SK-N-SH (cell line): Measurements from ENCODE around the gene ALG9. TPM values are rescaled to one million over a fixed set of nuclear protein-coding genes. Genes with fewer than 3 reads are reported as not detected.
A peak's percentile ranks its signal among the peaks of the same experiment; 100 is the strongest.

Experiments used
- CTCF ChIA-PET: fragments of 300-600, 350-600 bp; formaldehyde crosslinking; extraction: SDS; loops from one replicate; lab custom pipeline; 2021; lab: Yijun Ruan, JAX
- POLR2A ChIA-PET: fragments of 350-600 bp; sonication (Branson Sonifier 250); formaldehyde crosslinking; extraction: SDS; loops from one replicate; lab custom pipeline; 2020; ENCODE audit warnings: antibody characterized with exemption, inconsistent platforms; lab: Yijun Ruan, JAX
- DNase-seq: peaks from one replicate; pipeline ENCODE4 v3.0.0; 2012
- H2AFZ ChIP-seq: fragments of 200-600 bp; sonication (generic); 2 replicates; pipeline ENCODE4 v1.8.1; 2016; ENCODE audit warnings: antibody characterized with exemption, mild to moderate bottlenecking, low read depth
- H3F3A ChIP-seq: fragments of 200-600 bp; sonication (generic); replicated peaks from 2 replicates; pipeline ENCODE3; 2016; ENCODE audit warnings: antibody characterized with exemption, mild to moderate bottlenecking; ENCODE audit not compliant: insufficient read depth
- H3K27ac ChIP-seq, 2 experiments: fragments of 200-500 bp in 1 of 2; fragments of 200-600 bp in 1 of 2; sonication (Bioruptor generic) in 1 of 2; sonication (generic), shearing (Covaris generic) in 1 of 2; 2 replicates each; pipeline versions ENCODE4 v1.5.1 to v1.6.1; 2014 to 2016; ENCODE audit warnings: low read depth in 2 of 2, inconsistent platforms in 1 of 2, low read length in 1 of 2, mild to moderate bottlenecking in 1 of 2, mixed read lengths in 1 of 2
- H3K27me3 ChIP-seq: fragments of 200-600 bp; sonication (generic), shearing (Covaris generic); 2 replicates; pipeline ENCODE4 v1.6.1; 2016; ENCODE audit warnings: mixed run types; ENCODE audit not compliant: insufficient read depth
- H3K36me3 ChIP-seq, 2 experiments: fragments of 200-500 bp in 1 of 2; fragments of 200-600 bp in 1 of 2; sonication (Bioruptor generic) in 1 of 2; sonication (generic) in 1 of 2; replicated peaks in 1 of 2; 2 replicates each; pipeline versions ENCODE3 to v1.5.1; 2014 to 2016; ENCODE audit warnings: low read length in 1 of 2, mild to moderate bottlenecking in 1 of 2; ENCODE audit not compliant: insufficient read depth in 2 of 2, control insufficient read depth in 1 of 2
- H3K4me1 ChIP-seq, 2 experiments: fragments of 200-500 bp in 1 of 2; fragments of 200-600 bp in 1 of 2; sonication (Bioruptor generic) in 1 of 2; sonication (generic), shearing (Covaris generic) in 1 of 2; 2 replicates each; pipeline versions ENCODE4 v1.5.1 to v1.6.1; 2014 to 2016; ENCODE audit warnings: low read depth in 1 of 2, low read length in 1 of 2, mixed run types in 1 of 2; ENCODE audit not compliant: insufficient read depth in 2 of 2, control insufficient read depth in 1 of 2
- H3K4me2 ChIP-seq: fragments of 200-600 bp; sonication (generic), shearing (Covaris generic); 2 replicates; pipeline ENCODE4 v1.6.1; 2017; ENCODE audit warnings: mixed run types
- H3K4me3 ChIP-seq, 2 experiments: fragments of 200-500 bp in 1 of 2; fragments of 200-600 bp in 1 of 2; sonication (Bioruptor generic) in 1 of 2; sonication (generic), shearing (Covaris generic) in 1 of 2; 2 replicates each; pipeline versions ENCODE4 v1.5.1 to v1.8.1; 2014 to 2016; ENCODE audit warnings: low read depth in 2 of 2, inconsistent platforms in 1 of 2, low read length in 1 of 2, mild to moderate bottlenecking in 1 of 2, mixed read lengths in 1 of 2, moderate library complexity in 1 of 2
- H3K79me2 ChIP-seq: fragments of 200-600 bp; sonication (generic); 2 replicates; pipeline ENCODE4 v1.8.1; 2017; ENCODE audit warnings: mild to moderate bottlenecking; ENCODE audit not compliant: insufficient read depth
- H3K9ac ChIP-seq: fragments of 200-600 bp; sonication (generic); 2 replicates; pipeline ENCODE4 v1.6.1; 2017; ENCODE audit warnings: mixed run types
- H3K9me2 ChIP-seq: fragments of 200-600 bp; sonication (generic); 2 replicates; pipeline ENCODE4 v1.6.1; 2017; ENCODE audit warnings: mixed run types
- H3K9me3 ChIP-seq: fragments of 200-600 bp; sonication (generic); 2 replicates; pipeline ENCODE4 v1.6.1; 2017; ENCODE audit warnings: mixed run types, mild to moderate bottlenecking, moderate library complexity
- H4K20me1 ChIP-seq: fragments of 200-600 bp; sonication (generic); 2 replicates; pipeline ENCODE4 v1.6.1; 2017; ENCODE audit warnings: mild to moderate bottlenecking, mixed run types; ENCODE audit not compliant: insufficient read depth
- GABPA ChIP-seq: IDR thresholded peaks from 2 replicates; pipeline ENCODE4 v1.4.0; 2012; ENCODE audit warnings: low read depth, mild to moderate bottlenecking
- MAX ChIP-seq: IDR thresholded peaks from 2 replicates; pipeline ENCODE4 v1.4.0; 2012; ENCODE audit warnings: low read depth
- NFIC ChIP-seq: IDR thresholded peaks from 2 replicates; pipeline ENCODE4 v1.4.0; 2012; ENCODE audit warnings: borderline replicate concordance
- RAD21 ChIP-seq: IDR thresholded peaks from 2 replicates; pipeline ENCODE4 v1.6.1; 2012; ENCODE audit warnings: mild to moderate bottlenecking, low read length
- RCOR1 ChIP-seq: fragments of 150-350 bp; IDR thresholded peaks from 2 replicates; pipeline ENCODE4 v1.6.1; 2017; ENCODE audit warnings: antibody characterized with exemption, low read length
- SMC3 ChIP-seq: IDR thresholded peaks from 2 replicates; pipeline ENCODE4 v1.6.1; 2012; ENCODE audit warnings: low read depth, low read length, improper control_type of control experiment
- TEAD4 ChIP-seq: IDR thresholded peaks from 2 replicates; pipeline ENCODE4 v1.4.0; 2012; ENCODE audit warnings: mild to moderate bottlenecking, borderline replicate concordance; ENCODE audit not compliant: insufficient read depth
- ZBTB33 ChIP-seq: IDR thresholded peaks from 2 replicates; pipeline ENCODE4 v1.4.0; 2012; ENCODE audit warnings: low read depth, borderline replicate concordance
- WGBS: methylation state at CpG from one replicate; pipeline ENCODE4 v1.1.6; 2017; ENCODE audit warnings: low lambda C conversion rate; 5-methylcytosine and 5-hydroxymethylcytosine counted together
- polyA plus RNA-seq, 3 experiments: library from polyadenylated mRNA; depleted of rRNA; stranded (reverse); fragments of >200 nt; gene quantifications; 2 replicates each; pipeline ENCODE4 v1.2.3, GENCODE V29; 2012
- TF ChIP-seq, protein P1 (sequence below): fragments of 150-350 bp; IDR thresholded peaks from 2 replicates; pipeline ENCODE4 v1.6.1; 2016; ENCODE audit warnings: mild to moderate bottlenecking, low read depth, low read length
- TF ChIP-seq, protein P2 (sequence below): fragments of 200-600 bp; sonication (generic); IDR thresholded peaks from 2 replicates; pipeline ENCODE4 v1.6.1; 2017; ENCODE audit warnings: antibody characterized with exemption, mild to moderate bottlenecking, moderate library complexity

Gene ALG9
- polyA plus RNA-seq, 1 of the 3 experiments (the other 2 are of a cell fraction), result 17.9 TPM

DNA sequence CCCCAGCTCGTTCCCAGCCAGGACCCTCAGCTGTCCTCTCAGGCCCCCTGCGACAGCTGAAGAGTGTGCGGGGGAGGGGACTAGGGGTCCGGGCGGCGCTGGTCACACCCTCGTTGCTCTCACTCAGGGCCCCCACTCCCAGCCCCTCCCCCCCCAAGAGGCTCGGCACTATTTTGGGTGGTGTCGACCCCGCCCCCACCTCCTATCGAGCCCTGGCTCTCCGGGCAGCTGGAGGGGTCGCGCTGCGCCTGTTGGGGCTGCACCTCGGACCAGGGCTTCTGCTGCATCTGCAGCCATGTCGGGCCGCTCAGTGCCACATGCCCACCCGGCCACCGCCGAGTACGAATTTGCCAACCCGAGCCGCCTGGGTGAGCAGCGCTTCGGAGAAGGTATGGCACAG, 41.2 kb upstream of the ALG9 start, which contains the start of gene HSPB2:
Gene HSPB2 (plus strand): TSS at position 200 of the 400 bp plus-strand sequence. CDS start 96 bp downstream, at position 296.
- no peaks in the 10 kb centered on the region for H3F3A ChIP-seq
- H3K27ac ChIP-seq, result peak within 1 kb of the TSS in 1 of 2 experiments; percentile 33; a peak in 1 of 4 replicates
- DNase-seq, result no peak
- no peak within 1 kb of the TSS for H3K4me3 ChIP-seq
- peaks cover 6 to 7% of the 10 kb centered on the region in 2 experiments; a peak in 2 of 4 replicates for H3K4me1 ChIP-seq
- H4K20me1 ChIP-seq, result no peaks in the 10 kb centered on the region
- H3K9me2 ChIP-seq, result no peaks in the 10 kb centered on the region
- H3K9me3 ChIP-seq, result no peaks in the 10 kb centered on the region
- TF ChIP-seq GABPA, result no peak
- no peak for TF ChIP-seq MAX
- TF ChIP-seq RAD21, result no peak
- no peak for TF ChIP-seq NFIC
- no peak for TF ChIP-seq RCOR1
- TF ChIP-seq, protein P1, sequence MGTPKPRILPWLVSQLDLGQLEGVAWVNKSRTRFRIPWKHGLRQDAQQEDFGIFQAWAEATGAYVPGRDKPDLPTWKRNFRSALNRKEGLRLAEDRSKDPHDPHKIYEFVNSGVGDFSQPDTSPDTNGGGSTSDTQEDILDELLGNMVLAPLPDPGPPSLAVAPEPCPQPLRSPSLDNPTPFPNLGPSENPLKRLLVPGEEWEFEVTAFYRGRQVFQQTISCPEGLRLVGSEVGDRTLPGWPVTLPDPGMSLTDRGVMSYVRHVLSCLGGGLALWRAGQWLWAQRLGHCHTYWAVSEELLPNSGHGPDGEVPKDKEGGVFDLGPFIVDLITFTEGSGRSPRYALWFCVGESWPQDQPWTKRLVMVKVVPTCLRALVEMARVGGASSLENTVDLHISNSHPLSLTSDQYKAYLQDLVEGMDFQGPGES, result no peak
- no peak for TF ChIP-seq TEAD4
- TF ChIP-seq, protein P2, sequence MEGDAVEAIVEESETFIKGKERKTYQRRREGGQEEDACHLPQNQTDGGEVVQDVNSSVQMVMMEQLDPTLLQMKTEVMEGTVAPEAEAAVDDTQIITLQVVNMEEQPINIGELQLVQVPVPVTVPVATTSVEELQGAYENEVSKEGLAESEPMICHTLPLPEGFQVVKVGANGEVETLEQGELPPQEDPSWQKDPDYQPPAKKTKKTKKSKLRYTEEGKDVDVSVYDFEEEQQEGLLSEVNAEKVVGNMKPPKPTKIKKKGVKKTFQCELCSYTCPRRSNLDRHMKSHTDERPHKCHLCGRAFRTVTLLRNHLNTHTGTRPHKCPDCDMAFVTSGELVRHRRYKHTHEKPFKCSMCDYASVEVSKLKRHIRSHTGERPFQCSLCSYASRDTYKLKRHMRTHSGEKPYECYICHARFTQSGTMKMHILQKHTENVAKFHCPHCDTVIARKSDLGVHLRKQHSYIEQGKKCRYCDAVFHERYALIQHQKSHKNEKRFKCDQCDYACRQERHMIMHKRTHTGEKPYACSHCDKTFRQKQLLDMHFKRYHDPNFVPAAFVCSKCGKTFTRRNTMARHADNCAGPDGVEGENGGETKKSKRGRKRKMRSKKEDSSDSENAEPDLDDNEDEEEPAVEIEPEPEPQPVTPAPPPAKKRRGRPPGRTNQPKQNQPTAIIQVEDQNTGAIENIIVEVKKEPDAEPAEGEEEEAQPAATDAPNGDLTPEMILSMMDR, result no peak
- TF ChIP-seq SMC3, result no peak
- TF ChIP-seq ZBTB33, result no peak
- H3K36me3 ChIP-seq, result no peaks in the 10 kb centered on the region
- H3K27me3 ChIP-seq, result no peaks in the 10 kb centered on the region
- ChIA-PET POLR2A (no interaction called here), CTCF (no interaction called here)
- peak within 1 kb of the TSS; percentile 34; the same call in 1 of the 2 replicates for H3K4me2 ChIP-seq
- no peak within 1 kb of the TSS for H3K9ac ChIP-seq
- WGBS, result 83% methylated on average over 11 of the region's 26 CpGs
- no peaks in the 10 kb centered on the region for H3K79me2 ChIP-seq
- H2AFZ ChIP-seq, result peak within 1 kb of the TSS; percentile 46; the same call in 1 of the 2 replicates
